GOT3 (cell line): ENCODE results near the gene SOWAHA.

Experiments used
- DNase-seq: peaks from one replicate; lab custom pipeline; 2025; ENCODE audit warnings: mixed read lengths; lab: John Stamatoyannopoulos, UW

SOWAHA gene

GRCh38 chr5:132827943-132828673 lies 15.0 kb downstream of the SOWAHA start:
- DNase-seq = no peak

- no peak for DNase-seq
Measured at GRCh38 chr5:132828846-132829494, 15.9 kb downstream of the SOWAHA start.

- no peak for DNase-seq
Measured at GRCh38 chr5:132829742-132830435, 16.8 kb downstream of the SOWAHA start.

GRCh38 chr5:132830436-132831094 lies 17.5 kb downstream of the SOWAHA start, which contains the start of gene SHROOM1:
Gene SHROOM1, minus strand, starts transcription at chr5:132830647. Its CDS starts 4,507 bp downstream, at chr5:132826140.
- DNase-seq = peak; percentile 34

GRCh38 chr5:132831095-132831860 lies 18.2 kb downstream of the SOWAHA start:
- no peak for DNase-seq

- DNase-seq = no peak
Measured at GRCh38 chr5:132832612-132833011, 19.5 kb downstream of the SOWAHA start.

- no peak for DNase-seq
Measured at GRCh38 chr5:132834057-132834456, 21.0 kb downstream of the SOWAHA start.

GRCh38 chr5:132836852-132837251 lies 23.8 kb downstream of the SOWAHA start:
- DNase-seq = no peak

- no peak for DNase-seq
Measured at GRCh38 chr5:132837868-132838267, 24.8 kb downstream of the SOWAHA start.

GRCh38 chr5:132838516-132839282 lies 25.6 kb downstream of the SOWAHA start:
- DNase-seq = no peak

GRCh38 chr5:132839426-132840301 lies 26.6 kb downstream of the SOWAHA start:
- no peak for DNase-seq

- no peak for DNase-seq
Measured at GRCh38 chr5:132840313-132840712, 27.2 kb downstream of the SOWAHA start.

GRCh38 chr5:132840896-132841295 lies 27.8 kb downstream of the SOWAHA start:
- no peak for DNase-seq

GRCh38 chr5:132841305-132841704 lies 28.2 kb downstream of the SOWAHA start:
- no peak for DNase-seq

GRCh38 chr5:132848270-132848669 lies 35.2 kb downstream of the SOWAHA start:
- no peak for DNase-seq

- no peak for DNase-seq
Measured at GRCh38 chr5:132849347-132849746, 36.2 kb downstream of the SOWAHA start.

GRCh38 chr5:132850066-132850465 lies 37.0 kb downstream of the SOWAHA start:
- no peak for DNase-seq

GRCh38 chr5:132853323-132853722 lies 40.2 kb downstream of the SOWAHA start:
- no peak for DNase-seq

GRCh38 chr5:132853790-132854189 lies 40.7 kb downstream of the SOWAHA start:
- DNase-seq = no peak

- DNase-seq = no peak
Measured at GRCh38 chr5:132854301-132854700, 41.2 kb downstream of the SOWAHA start.
